T-cell (primary cell): ENCODE measurements around the gene OR2T27. TPM values are rescaled to one million over a fixed set of nuclear protein-coding genes. Genes with fewer than 3 reads are reported as not detected.
"Not testable (repeated sequence)": the region's sequence is repeated elsewhere in the genome, so short reads cannot be mapped to it uniquely, and the experiment has no call there.

ENCODE experiments used
- ATAC-seq, 4 experiments: fragments of 200-7000 bp in 3 of 4; fragments of 150-1000 bp in 1 of 4; cut with Tn5 transposase; replicated peaks in 1 of 4; 1 replicate in 3 of 4; 2 replicates in 1 of 4; pipeline ENCODE4 v1.10.0; 2021; ENCODE audit warnings: moderate library complexity in 3 of 4, mild to moderate bottlenecking in 2 of 4, moderate number of reproducible peaks in 1 of 4
- CTCF ChIA-PET, 2 donors: fragments of 300-600 bp; sonication (Branson Sonifier 250); formaldehyde crosslinking; loops; one replicate each; lab custom pipeline; 2022; ENCODE audit warnings: antibody characterized with exemption in 2 of 2; lab: Charles Lee
- POLR2A ChIA-PET, 2 donors: fragments of 300-600 bp; sonication (Branson Sonifier 250); formaldehyde crosslinking; loops; one replicate each; lab custom pipeline; 2022; ENCODE audit warnings: antibody characterized with exemption in 2 of 2; lab: Charles Lee
- DNase-seq, 35 experiments: peaks; one replicate each; pipeline versions ENCODE4 v3.0.0 to v3.0.0-alpha.2; 2013 to 2023
- H3K27ac ChIP-seq: one replicate; pipeline ENCODE4 v1.5.1; 2013; ENCODE audit warnings: low read length
- H3K27me3 ChIP-seq, 2 experiments: replicated peaks in 1 of 2; 1 replicate in 1 of 2; 2 replicates in 1 of 2; pipeline versions ENCODE4 v1.6.1 to v1.7.0; 2013; ENCODE audit warnings: low read length in 1 of 2, mixed read lengths in 1 of 2; ENCODE audit not compliant: control insufficient read depth in 2 of 2, insufficient read depth in 2 of 2; ENCODE audit errors: extremely low read depth in 1 of 2
- H3K36me3 ChIP-seq, 2 donors: 1 replicate in 1 of 2; 2 replicates in 1 of 2; pipeline versions ENCODE4 v1.6.1 to v1.7.0; 2013; ENCODE audit warnings: low read length in 1 of 2; ENCODE audit not compliant: control insufficient read depth in 2 of 2, insufficient read depth in 1 of 2; ENCODE audit errors: extremely low read depth in 1 of 2
- H3K4me1 ChIP-seq, 2 experiments: 1 replicate in 1 of 2; 2 replicates in 1 of 2; pipeline versions ENCODE4 v1.6.1 to v1.7.0; 2013; ENCODE audit warnings: low read length in 2 of 2, mixed read lengths in 1 of 2; ENCODE audit not compliant: insufficient read depth in 2 of 2, control insufficient read depth in 1 of 2; ENCODE audit errors: extremely low read depth in 1 of 2
- H3K4me3 ChIP-seq, 2 donors: 1 replicate in 1 of 2; 2 replicates in 1 of 2; pipeline versions ENCODE4 v1.5.1 to v1.7.0; 2013; ENCODE audit warnings: mild to moderate bottlenecking in 2 of 2, low read length in 1 of 2, moderate library complexity in 1 of 2; ENCODE audit not compliant: control insufficient read depth in 1 of 2; ENCODE audit errors: extremely low read depth in 1 of 2
- H3K9me3 ChIP-seq: 2 replicates; pipeline ENCODE4 v1.7.0; 2013
- H3K27ac Mint-ChIP-seq, 2 donors: one replicate each; pipeline ENCODE4 v1.8.0; 2020 to 2021; ENCODE audit warnings: mild to moderate bottlenecking in 2 of 2, mixed read lengths in 2 of 2
- H3K27me3 Mint-ChIP-seq, 2 donors: one replicate each; pipeline ENCODE4 v1.8.0; 2021 to 2022; ENCODE audit warnings: mixed read lengths in 2 of 2
- H3K36me3 Mint-ChIP-seq: one replicate; pipeline ENCODE4 v1.8.0; 2021; ENCODE audit warnings: mixed read lengths
- H3K4me1 Mint-ChIP-seq, 3 donors: one replicate each; pipeline ENCODE4 v1.8.0; 2020 to 2022; ENCODE audit warnings: mixed read lengths in 3 of 3, mild to moderate bottlenecking in 1 of 3
- H3K4me3 Mint-ChIP-seq, 3 donors: one replicate each; pipeline ENCODE4 v1.8.0; 2020 to 2022; ENCODE audit warnings: mild to moderate bottlenecking in 3 of 3, mixed read lengths in 3 of 3, moderate library complexity in 3 of 3
- H3K9me3 Mint-ChIP-seq, 3 donors: one replicate each; pipeline ENCODE4 v1.8.0; 2020 to 2022; ENCODE audit warnings: mixed read lengths in 3 of 3
- WGBS: methylation state at CpG from one replicate; pipeline ENCODE4 v1.1.5; 2013; ENCODE audit warnings: missing lambda C conversion rate; ENCODE audit not compliant: insufficient coverage; 5-methylcytosine and 5-hydroxymethylcytosine counted together
- total RNA-seq, 35 experiments: library from RNA in 6 of 35; stranded (reverse) in 6 of 35; fragments of 120-200 nt in 1 of 35; gene quantifications; one replicate each; pipeline versions ENCODE4 v1.2.1 to v1.2.4 and lab custom pipeline; 2013 to 2026

Gene OR2T27
- total RNA-seq, 5 donors from 2014 or later (not counting 1 experiment from before 2014, with no cell fraction given): not detected

- H3K4me1 Mint-ChIP-seq, H3K36me3 Mint-ChIP-seq, POLR2A ChIA-PET, H3K4me3 ChIP-seq, H3K9me3 Mint-ChIP-seq, H3K27me3 ChIP-seq, H3K27ac Mint-ChIP-seq, H3K27me3 Mint-ChIP-seq, H3K4me3 Mint-ChIP-seq, H3K36me3 ChIP-seq, DNase-seq, CTCF ChIA-PET, H3K9me3 ChIP-seq, H3K4me1 ChIP-seq, H3K27ac ChIP-seq: not testable (repeated sequence)
- ATAC-seq: peak in 2 of 4 experiments; percentile 37 to 45
- no CpG with 5 or more reads among the region's 4 CpGs for WGBS
Measured at GRCh38 chr1:248642971-248643651, 12.2 kb downstream of the OR2T27 start.

DNA sequence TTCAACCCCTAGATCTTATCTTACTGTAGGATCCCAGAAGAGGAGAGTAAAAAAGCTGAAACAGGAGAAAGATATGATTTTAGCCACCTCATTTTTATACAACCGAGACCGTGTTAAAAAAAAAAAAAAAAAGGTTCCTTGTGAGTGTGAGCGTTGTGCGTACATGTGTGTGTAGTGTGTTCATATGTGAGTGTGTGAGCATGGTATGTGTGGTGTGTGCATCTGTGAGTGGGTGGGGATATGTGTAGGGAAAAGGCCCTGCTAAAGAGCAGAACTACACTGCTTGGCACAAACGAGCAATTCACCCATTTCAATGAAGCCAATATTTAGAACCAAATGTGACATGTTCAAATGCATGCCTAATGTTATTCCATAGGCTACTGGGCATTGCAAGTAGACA, 13.7 kb downstream of the OR2T27 start:
- H3K4me1 ChIP-seq, H3K36me3 ChIP-seq, ATAC-seq, H3K4me1 Mint-ChIP-seq, CTCF ChIA-PET, H3K4me3 Mint-ChIP-seq, DNase-seq, H3K27me3 Mint-ChIP-seq, H3K4me3 ChIP-seq, H3K27me3 ChIP-seq, H3K9me3 Mint-ChIP-seq, H3K9me3 ChIP-seq, H3K27ac ChIP-seq, H3K36me3 Mint-ChIP-seq, H3K27ac Mint-ChIP-seq: not testable (repeated sequence)
- POLR2A ChIA-PET: interaction anchor here in 1 of 2 donors (0.6 kb wide), 1 partner anchor 56 kb away, joined by 3 read pairs; no protein-coding TSS in a partner anchor
- WGBS: no CpG with 5 or more reads among the region's 5 CpGs

DNA sequence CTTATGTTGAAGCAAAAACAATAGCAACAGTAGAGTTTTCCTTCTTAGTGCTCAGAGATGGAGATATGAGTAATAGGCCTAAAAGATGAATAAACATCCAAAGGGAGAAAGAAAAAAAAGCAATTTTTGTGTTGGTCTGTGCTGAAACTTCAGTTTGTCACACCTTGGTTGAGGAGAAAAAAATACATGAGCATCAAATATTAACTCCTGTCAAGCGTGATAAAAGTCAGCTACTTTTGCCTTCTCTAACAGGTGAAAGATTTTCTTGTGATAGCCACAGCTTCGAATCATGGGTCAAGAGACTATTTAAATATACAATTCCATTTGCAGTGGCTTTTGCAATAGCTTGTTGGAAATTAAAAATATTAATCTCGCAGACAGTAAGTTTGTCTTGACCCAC, 14.4 kb downstream of the OR2T27 start:
- CTCF ChIA-PET, H3K9me3 Mint-ChIP-seq, H3K27ac ChIP-seq, H3K4me3 ChIP-seq, H3K4me1 Mint-ChIP-seq, ATAC-seq, H3K36me3 Mint-ChIP-seq, H3K27me3 Mint-ChIP-seq, DNase-seq, H3K4me1 ChIP-seq, H3K36me3 ChIP-seq, H3K4me3 Mint-ChIP-seq, H3K27ac Mint-ChIP-seq, H3K9me3 ChIP-seq, H3K27me3 ChIP-seq: not testable (repeated sequence)
- POLR2A ChIA-PET: interaction anchor here in 1 of 2 donors (0.6 kb wide), 1 partner anchor 55 kb away, joined by 3 read pairs; no protein-coding TSS in a partner anchor
- no CpG with 5 or more reads among the region's 3 CpGs for WGBS

DNA sequence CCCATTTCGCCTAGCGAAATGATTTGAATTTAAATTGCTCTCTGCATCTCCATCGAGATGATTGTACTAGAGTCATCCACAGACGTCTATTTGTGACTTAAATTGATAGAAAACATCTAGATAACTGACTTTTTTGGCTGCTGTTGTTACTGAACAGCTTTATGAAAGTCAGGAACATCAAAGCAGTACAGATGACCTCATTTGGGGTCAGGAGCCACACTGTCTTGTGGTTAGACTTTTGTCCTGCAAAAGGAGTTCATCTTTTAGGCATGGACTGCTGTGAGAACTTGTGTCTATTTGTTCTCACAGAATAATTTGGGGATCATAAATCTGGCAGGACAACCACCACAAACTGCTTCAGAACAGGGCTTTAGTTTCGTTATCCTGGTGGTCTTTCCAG, 15.7 kb downstream of the OR2T27 start:
- H3K4me3 Mint-ChIP-seq, H3K9me3 ChIP-seq, H3K4me1 ChIP-seq, ATAC-seq, H3K9me3 Mint-ChIP-seq, CTCF ChIA-PET, H3K36me3 Mint-ChIP-seq, H3K27ac ChIP-seq, DNase-seq, H3K27ac Mint-ChIP-seq, H3K27me3 Mint-ChIP-seq, H3K36me3 ChIP-seq, H3K4me3 ChIP-seq, H3K27me3 ChIP-seq, POLR2A ChIA-PET, H3K4me1 Mint-ChIP-seq: not testable (repeated sequence)
- no CpG with 5 or more reads among the region's 5 CpGs for WGBS

DNA sequence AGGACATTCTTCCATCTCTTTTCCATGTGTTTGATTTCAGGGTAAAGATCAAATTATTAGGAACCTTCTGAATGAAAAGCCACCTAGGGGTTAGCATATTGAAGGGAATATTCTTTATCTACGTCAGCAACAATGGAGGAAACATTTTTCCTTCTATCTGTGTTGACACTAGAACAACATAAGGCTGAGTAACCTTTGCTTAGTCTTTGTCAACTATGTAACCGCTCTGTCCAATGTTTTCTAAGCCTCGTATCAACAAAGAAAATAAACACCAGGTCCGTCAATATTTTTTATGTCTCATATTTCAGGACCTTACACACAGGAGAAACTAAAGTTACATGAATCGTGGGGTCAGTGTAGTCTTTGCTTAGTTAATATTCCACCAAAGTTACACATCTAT, 18.7 kb downstream of the OR2T27 start:
- H3K9me3 Mint-ChIP-seq, H3K27ac Mint-ChIP-seq, H3K36me3 Mint-ChIP-seq, H3K27ac ChIP-seq, H3K4me1 Mint-ChIP-seq, H3K4me3 ChIP-seq, H3K27me3 Mint-ChIP-seq, CTCF ChIA-PET, H3K27me3 ChIP-seq, H3K4me1 ChIP-seq, H3K4me3 Mint-ChIP-seq, POLR2A ChIA-PET, ATAC-seq, DNase-seq, H3K9me3 ChIP-seq, H3K36me3 ChIP-seq: not testable (repeated sequence)
- WGBS: no CpG with 5 or more reads among the region's 5 CpGs

- CTCF ChIA-PET, H3K36me3 Mint-ChIP-seq, H3K4me1 Mint-ChIP-seq, H3K27ac Mint-ChIP-seq, H3K4me1 ChIP-seq, DNase-seq, H3K27me3 ChIP-seq, H3K27ac ChIP-seq, H3K36me3 ChIP-seq, ATAC-seq, H3K27me3 Mint-ChIP-seq, H3K4me3 Mint-ChIP-seq, H3K9me3 Mint-ChIP-seq, POLR2A ChIA-PET, H3K4me3 ChIP-seq, H3K9me3 ChIP-seq: not testable (repeated sequence)
- WGBS: no CpG with 5 or more reads among the region's 2 CpGs
Measured at GRCh38 chr1:248634991-248635390, 20.3 kb downstream of the OR2T27 start, which contains the start of gene OR2T11. Gene OR2T11 (minus strand): TSS chr1:248635091. CDS start chr1:248627128, 7,963 bp downstream.
